ENCODE measurements around the gene IPO7. TPM values are rescaled to one million over a fixed set of nuclear protein-coding genes. Genes with fewer than 3 reads are reported as not detected.
"Not testable (repeated sequence)": the region's sequence is repeated elsewhere in the genome, so short reads cannot be mapped to it uniquely, and the experiment has no call there.

Gene IPO7
- 57.5 and 72.6 TPM in 2 replicates for total RNA-seq (2014; rRNA removed; shearing (Covaris generic))

- DNase-seq (ENCODE audit: low spot score): peak; percentile 96
These were observed at the start of gene IPO7 for GRCh38 chr11:9384535-9385326. Gene IPO7, plus strand, starts transcription at chr11:9384652. Its CDS starts 112 bp downstream, at chr11:9384764.

- DNase-seq (ENCODE audit: low spot score): no peak
These were observed 42.7 kb upstream of the IPO7 start for GRCh38 chr11:9341638-9342178.

- DNase-seq (ENCODE audit: low spot score): no peak
These were observed 40.3 kb upstream of the IPO7 start for GRCh38 chr11:9344061-9344680.

GRCh38 chr11:9347100-9347499 is 37.4 kb upstream of the IPO7 start:
- no peak for DNase-seq (ENCODE audit: low spot score)

GRCh38 chr11:9347779-9348178 is 36.7 kb upstream of the IPO7 start:
- not testable (repeated sequence) for DNase-seq (ENCODE audit: low spot score)

GRCh38 chr11:9351321-9351881 is 33.1 kb upstream of the IPO7 start:
- DNase-seq (ENCODE audit: low spot score): no peak

GRCh38 chr11:9357041-9357440 is 27.4 kb upstream of the IPO7 start:
- no peak for DNase-seq (ENCODE audit: low spot score)

- DNase-seq (ENCODE audit: low spot score): not testable (repeated sequence)
These were observed 23.4 kb upstream of the IPO7 start for GRCh38 chr11:9360862-9361622.

- peak; percentile 35 for DNase-seq (ENCODE audit: low spot score)
These were observed 22.0 kb upstream of the IPO7 start for GRCh38 chr11:9362393-9362863.

GRCh38 chr11:9363954-9364912 is 20.2 kb upstream of the IPO7 start:
- peak; percentile 99 for DNase-seq (ENCODE audit: low spot score)

- no peak for DNase-seq (ENCODE audit: low spot score)
These were observed 16.9 kb upstream of the IPO7 start for GRCh38 chr11:9367551-9367950.

GRCh38 chr11:9377036-9377435 is 7.4 kb upstream of the IPO7 start:
- no peak for DNase-seq (ENCODE audit: low spot score)

- no peak for DNase-seq (ENCODE audit: low spot score)
These were observed 5.4 kb upstream of the IPO7 start for GRCh38 chr11:9379041-9379440.

GRCh38 chr11:9380773-9381172 is 3.7 kb upstream of the IPO7 start:
- DNase-seq (ENCODE audit: low spot score): no peak

- DNase-seq (ENCODE audit: low spot score): no peak
These were observed 961 bp downstream of the IPO7 start for GRCh38 chr11:9385327-9385899.

- no peak for DNase-seq (ENCODE audit: low spot score)
These were observed 1.6 kb downstream of the IPO7 start for GRCh38 chr11:9386086-9386485.

GRCh38 chr11:9386901-9387300 is 2.4 kb downstream of the IPO7 start:
- DNase-seq (ENCODE audit: low spot score): no peak

- DNase-seq (ENCODE audit: low spot score): no peak
These were observed 11.9 kb downstream of the IPO7 start for GRCh38 chr11:9396310-9396709.

- no peak for DNase-seq (ENCODE audit: low spot score)
These were observed 12.3 kb downstream of the IPO7 start for GRCh38 chr11:9396752-9397151.

All from HT-29 (cell line).